B cell (primary cell): ENCODE data around the gene DR1. TPM values are rescaled to one million over a fixed set of nuclear protein-coding genes. Genes with fewer than 3 reads are reported as not detected.

ENCODE experiments used
- ATAC-seq: fragments of 200-7000 bp; cut with Tn5 transposase; one replicate; pipeline ENCODE4 v1.10.0; 2021; ENCODE audit warnings: low read depth, mild to moderate bottlenecking, moderate number of reproducible peaks, moderate library complexity
- CTCF ChIA-PET: fragments of 350-600 bp; sonication (Branson Sonifier 250); formaldehyde crosslinking; loops from one replicate; lab custom pipeline; 2021; ENCODE audit warnings: antibody characterized with exemption, inconsistent platforms; lab: Charles Lee
- POLR2A ChIA-PET: fragments of 350-600 bp; sonication (Branson Sonifier 250); formaldehyde crosslinking; loops from one replicate; lab custom pipeline; 2021; ENCODE audit warnings: antibody characterized with exemption; lab: Charles Lee
- DNase-seq: peaks from one replicate; pipeline ENCODE4 v3.0.0; 2013
- H2AFZ ChIP-seq: 2 replicates; pipeline ENCODE4 v1.6.1; 2012; ENCODE audit warnings: mild to moderate bottlenecking, low read depth, low read length; ENCODE audit not compliant: insufficient read depth, poor library complexity, severe bottlenecking
- H3K27ac ChIP-seq, 2 donors: 1 replicate in 1 of 2; 2 replicates in 1 of 2; pipeline ENCODE4 v1.5.1; 2012 to 2013; ENCODE audit warnings: low read length in 2 of 2, mild to moderate bottlenecking in 2 of 2, moderate library complexity in 1 of 2
- H3K27me3 ChIP-seq, 4 experiments: fragments of 200-600 bp in 1 of 4; sonication (generic) in 1 of 4; replicated peaks in 1 of 4; 1 replicate in 2 of 4; 2 replicates in 2 of 4; pipeline versions ENCODE4 v1.6.1 to v1.7.0; 2013 to 2016; ENCODE audit warnings: low read length in 3 of 4, mild to moderate bottlenecking in 2 of 4, mixed read lengths in 1 of 4, moderate library complexity in 1 of 4; ENCODE audit not compliant: insufficient read depth in 4 of 4, control insufficient read depth in 3 of 4; ENCODE audit errors: control extremely low read depth in 1 of 4
- H3K36me3 ChIP-seq, 2 experiments: replicated peaks in 1 of 2; 1 replicate in 1 of 2; 2 replicates in 1 of 2; pipeline versions ENCODE4 v1.6.1 to v1.7.1; 2013; ENCODE audit warnings: low read length in 1 of 2; ENCODE audit not compliant: insufficient read depth in 2 of 2, control insufficient read depth in 1 of 2; ENCODE audit errors: control extremely low read depth in 1 of 2, extremely low read depth in 1 of 2
- H3K4me1 ChIP-seq, 2 donors: fragments of 200-600 bp in 1 of 2; sonication (generic) in 1 of 2; 1 replicate in 1 of 2; 2 replicates in 1 of 2; pipeline versions ENCODE4 v1.5.1 to v1.6.1; 2013 to 2017; ENCODE audit warnings: low read length in 2 of 2; ENCODE audit not compliant: control insufficient read depth in 2 of 2, insufficient read depth in 2 of 2
- H3K4me2 ChIP-seq: replicated peaks from 2 replicates; pipeline ENCODE3; 2012; ENCODE audit warnings: mild to moderate bottlenecking, low read depth, low read length; ENCODE audit not compliant: poor library complexity, severe bottlenecking
- H3K4me3 ChIP-seq, 5 experiments: fragments of 200-600 bp in 1 of 5; sonication (generic) in 1 of 5; 1 replicate in 3 of 5; 2 replicates in 2 of 5; pipeline versions ENCODE4 v1.5.1 to v1.7.0; 2011 to 2016; ENCODE audit warnings: low read length in 4 of 5, mild to moderate bottlenecking in 4 of 5, low read depth in 2 of 5, control low read depth in 1 of 5, moderate library complexity in 1 of 5; ENCODE audit not compliant: insufficient read depth in 1 of 5; ENCODE audit errors: control extremely low read depth in 1 of 5, extremely low read depth in 1 of 5
- H3K79me2 ChIP-seq: fragments of 200-600 bp; sonication (generic); one replicate; pipeline ENCODE4 v1.6.0; 2016; ENCODE audit warnings: low read length; ENCODE audit not compliant: control insufficient read depth, insufficient read depth
- H3K9ac ChIP-seq: fragments of 200-600 bp; sonication (generic); 2 replicates; pipeline ENCODE4 v1.6.1; 2017; ENCODE audit warnings: mild to moderate bottlenecking, low read length, moderate library complexity
- H3K9me3 ChIP-seq, 3 donors: one replicate each; pipeline versions ENCODE4 v1.6.1 to v1.7.1; 2013; ENCODE audit warnings: low read length in 2 of 3; ENCODE audit not compliant: control insufficient read depth in 2 of 3, insufficient read depth in 1 of 3; ENCODE audit errors: control extremely low read depth in 1 of 3
- H4K20me1 ChIP-seq: 2 replicates; pipeline ENCODE4 v1.6.0; 2012; ENCODE audit warnings: mild to moderate bottlenecking, low read length; ENCODE audit not compliant: insufficient read depth, control insufficient read depth, poor library complexity, severe bottlenecking
- H3K27ac Mint-ChIP-seq: one replicate; pipeline ENCODE4 v1.8.0; 2021; ENCODE audit warnings: mixed read lengths
- H3K27me3 Mint-ChIP-seq: one replicate; pipeline ENCODE4 v1.8.0; 2021; ENCODE audit warnings: mixed read lengths
- H3K4me1 Mint-ChIP-seq: one replicate; pipeline ENCODE4 v1.8.0; 2021; ENCODE audit warnings: mixed read lengths
- H3K4me3 Mint-ChIP-seq: one replicate; pipeline ENCODE4 v1.8.0; 2021; ENCODE audit warnings: mixed read lengths
- H3K9me3 Mint-ChIP-seq: one replicate; pipeline ENCODE4 v1.8.0; 2022; ENCODE audit warnings: mixed read lengths; ENCODE audit not compliant: insufficient read depth
- CTCF ChIP-seq: fragments of 200-600 bp; IDR thresholded peaks from one replicate; pipeline ENCODE4 v1.8.0; 2022; ENCODE audit warnings: antibody characterized with exemption, mild to moderate bottlenecking
- EZH2 ChIP-seq: IDR thresholded peaks from 2 replicates; pipeline ENCODE4 v1.6.1; 2012; ENCODE audit warnings: borderline replicate concordance, low read depth, mild to moderate bottlenecking, moderate library complexity, low read length; ENCODE audit not compliant: insufficient read depth, poor library complexity, severe bottlenecking
- WGBS: methylation state at CpG from one replicate; pipeline ENCODE4 v1.1.5; 2013; ENCODE audit warnings: missing lambda C conversion rate; ENCODE audit not compliant: insufficient coverage; 5-methylcytosine and 5-hydroxymethylcytosine counted together
- intact Hi-C: fragments of 100-400 bp; cut with micrococcal nuclease; formaldehyde crosslinking; loops from one replicate; pipeline ENCODE4 v1.10.0; 2022
- polyA plus RNA-seq: library from polyadenylated mRNA; depleted of rRNA; stranded (reverse); fragments of >200 nt; gene quantifications from 2 replicates; pipeline ENCODE4 v1.2.3, GENCODE V29; 2012
- total RNA-seq, 2 donors: library from RNA; stranded (reverse); fragments of 120-200 nt in 1 of 2; gene quantifications; 1 replicate in 1 of 2; 2 replicates in 1 of 2; pipeline versions ENCODE4 v1.2.3 to v1.2.4, GENCODE V29; 2013 to 2022

Gene DR1
- total and polyA plus RNA-seq, 2 donors (not counting 1 experiment from before 2014, with no cell fraction given): 11.4 to 69.2 TPM

- Mint-ChIP-seq H3K4me1 (no peaks in the 10 kb centered on the region), H3K4me3 (no peak overlapping the region), H3K9me3 (no peaks in the 10 kb centered on the region), H3K27me3 (no peaks in the 10 kb centered on the region), H3K27ac (no peak overlapping the region)
- CTCF ChIA-PET: no interaction called here
- Histone ChIP-seq H4K20me1 (no peaks in the 10 kb centered on the region), H3K27ac (no peak overlapping the region), H3K4me1 (no peaks in the 10 kb centered on the region), H3K4me2 (no peak overlapping the region), H3K9me3 (no peaks in the 10 kb centered on the region), H2AFZ (no peak overlapping the region), H3K4me3 (no peak overlapping the region), H3K36me3 (no peaks in the 10 kb centered on the region), H3K9ac (no peak overlapping the region), H3K79me2 (no peaks in the 10 kb centered on the region), H3K27me3 (no peaks in the 10 kb centered on the region)
- WGBS: no CpG with 5 or more reads among the region's 1 CpG
- TF ChIP-seq EZH2: no peak
- TF ChIP-seq CTCF: no peak
- DNase-seq: no peak
- intact Hi-C loops: no loop called here
- ATAC-seq: no peak
- POLR2A ChIA-PET: no interaction called here
These were observed 24.0 kb upstream of the DR1 start for GRCh38 chr1:93321720-93322119.

DNA sequence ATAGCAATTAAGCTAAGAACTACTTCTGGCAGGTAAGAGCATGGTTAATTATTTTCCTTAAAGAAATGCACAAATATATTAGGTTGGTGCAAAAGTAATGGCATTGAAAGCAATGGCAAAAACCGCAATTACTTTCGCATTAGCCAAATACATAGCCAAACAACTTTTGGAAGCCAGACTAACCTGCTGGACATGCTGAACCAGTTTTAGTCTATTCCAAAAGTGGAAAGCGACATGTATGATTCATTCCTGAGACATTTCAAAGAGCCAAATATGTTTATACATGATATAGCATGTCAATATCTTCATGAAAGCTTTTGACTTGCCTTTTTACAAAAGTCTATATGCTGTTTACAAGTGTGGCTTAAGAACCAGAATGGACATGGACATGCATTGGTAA lies 23.4 kb upstream of the DR1 start:
- Histone ChIP-seq H3K27me3 (no peaks in the 10 kb centered on the region), H3K27ac (no peak overlapping the region), H3K36me3 (no peaks in the 10 kb centered on the region), H2AFZ (no peak overlapping the region), H4K20me1 (no peaks in the 10 kb centered on the region), H3K79me2 (no peaks in the 10 kb centered on the region), H3K4me2 (no peak overlapping the region), H3K9ac (no peak overlapping the region), H3K4me1 (no peaks in the 10 kb centered on the region), H3K9me3 (no peaks in the 10 kb centered on the region), H3K4me3 (no peak overlapping the region)
- Mint-ChIP-seq H3K27ac (no peak overlapping the region), H3K27me3 (no peaks in the 10 kb centered on the region), H3K4me3 (no peak overlapping the region), H3K4me1 (no peaks in the 10 kb centered on the region), H3K9me3 (no peaks in the 10 kb centered on the region)
- ChIA-PET CTCF (no interaction called here), POLR2A (no interaction called here)
- intact Hi-C loops: no loop called here
- ATAC-seq (no peak), DNase-seq (no peak)
- TF ChIP-seq CTCF (no peak), EZH2 (no peak)
- no CpG with 5 or more reads among the region's 3 CpGs for WGBS
